ENCODE measurements around the gene MIDN. TPM values are rescaled to one million over a fixed set of nuclear protein-coding genes. Genes with fewer than 3 reads are reported as not detected.

The MIDN gene
- total RNA-seq, 1 experiment from 2014 or later, result 286 TPM

DNA sequence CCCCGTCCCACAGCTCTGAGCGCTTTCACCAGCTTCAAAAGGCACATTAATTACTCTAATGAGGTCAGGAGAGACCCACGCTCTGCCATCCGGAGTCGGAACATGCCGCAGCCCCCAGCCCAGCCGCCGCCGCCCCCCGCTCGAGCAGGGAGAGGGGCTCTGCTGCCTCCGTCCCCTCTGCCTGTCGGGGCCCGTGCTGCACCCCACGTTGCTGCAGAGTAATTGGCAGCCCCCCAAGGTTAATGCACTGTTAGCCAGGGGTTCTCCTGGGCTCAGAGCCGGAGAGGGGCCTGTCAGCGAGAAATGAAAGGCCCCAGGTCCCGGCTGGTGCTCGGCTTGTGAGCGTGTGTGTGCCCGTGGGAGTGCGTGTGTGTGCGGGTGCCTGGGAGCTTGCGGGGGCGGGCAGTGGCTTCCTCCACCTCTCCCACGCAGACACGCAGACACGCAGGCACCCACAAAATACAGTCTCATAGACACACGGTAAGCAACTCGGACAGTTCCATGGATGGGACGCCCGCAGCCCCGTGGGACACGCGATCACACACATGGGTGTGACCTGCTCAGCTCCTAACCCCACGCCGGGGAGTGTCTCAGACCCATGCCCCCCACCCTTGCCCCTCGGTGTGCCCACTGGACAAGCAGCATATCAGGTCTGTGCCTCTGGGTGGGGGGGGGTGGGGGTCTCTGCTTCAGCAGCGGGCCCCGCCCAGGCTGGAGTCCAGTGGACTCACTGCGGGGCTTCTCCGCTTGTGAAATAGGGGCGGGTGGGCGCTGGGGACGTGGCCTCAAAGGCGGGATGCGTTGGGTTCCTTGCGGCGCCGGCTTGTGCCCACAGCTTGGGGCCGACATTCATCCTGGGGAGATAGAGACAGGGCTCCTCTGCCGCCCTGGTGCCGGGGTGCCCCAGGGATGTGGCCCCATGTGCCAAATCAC is 32.5 kb downstream of the MIDN start:
- no peak overlapping the region for H3K23ac ChIP-seq (ENCODE audit: insufficient read length, low read depth, low read length)
- no peak overlapping the region for H2AK5ac ChIP-seq (ENCODE audit: insufficient read length, low read length)
- no peak overlapping the region for H3T11ph ChIP-seq (ENCODE audit: low read length)
- H3K27ac ChIP-seq (ENCODE audit: insufficient read length, low read depth, low read length), result no peak overlapping the region
- H4K8ac ChIP-seq (replicated peaks; ENCODE audit: insufficient read length, low read depth, low read length), result no peak overlapping the region
- H3K79me2 ChIP-seq (ENCODE audit: insufficient read depth, low read length), result no peaks in the 10 kb centered on the region
- H2BK20ac ChIP-seq (ENCODE audit: low read depth, low read length, poor library complexity, severe bottlenecking), result no peak overlapping the region
- TF ChIP-seq, protein P1, sequence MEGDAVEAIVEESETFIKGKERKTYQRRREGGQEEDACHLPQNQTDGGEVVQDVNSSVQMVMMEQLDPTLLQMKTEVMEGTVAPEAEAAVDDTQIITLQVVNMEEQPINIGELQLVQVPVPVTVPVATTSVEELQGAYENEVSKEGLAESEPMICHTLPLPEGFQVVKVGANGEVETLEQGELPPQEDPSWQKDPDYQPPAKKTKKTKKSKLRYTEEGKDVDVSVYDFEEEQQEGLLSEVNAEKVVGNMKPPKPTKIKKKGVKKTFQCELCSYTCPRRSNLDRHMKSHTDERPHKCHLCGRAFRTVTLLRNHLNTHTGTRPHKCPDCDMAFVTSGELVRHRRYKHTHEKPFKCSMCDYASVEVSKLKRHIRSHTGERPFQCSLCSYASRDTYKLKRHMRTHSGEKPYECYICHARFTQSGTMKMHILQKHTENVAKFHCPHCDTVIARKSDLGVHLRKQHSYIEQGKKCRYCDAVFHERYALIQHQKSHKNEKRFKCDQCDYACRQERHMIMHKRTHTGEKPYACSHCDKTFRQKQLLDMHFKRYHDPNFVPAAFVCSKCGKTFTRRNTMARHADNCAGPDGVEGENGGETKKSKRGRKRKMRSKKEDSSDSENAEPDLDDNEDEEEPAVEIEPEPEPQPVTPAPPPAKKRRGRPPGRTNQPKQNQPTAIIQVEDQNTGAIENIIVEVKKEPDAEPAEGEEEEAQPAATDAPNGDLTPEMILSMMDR (conservative IDR thresholded peaks at IDR 0.05), result no peak
- no peaks in the 10 kb centered on the region for H3K27me3 ChIP-seq (ENCODE audit: insufficient read depth, low read length)
- 0 out of 5 replicates have a peak overlapping the region, but pooled peaks of 1 of the 2 experiments have one; percentile 33 for H3K4me3 Mint-ChIP-seq
- H3K27me3 Mint-ChIP-seq (ENCODE audit: low read depth), result peaks cover 13% of the 10 kb centered on the region
- DNase-seq, result no peak
- H2BK5ac ChIP-seq (ENCODE audit: insufficient read length, low read length), result no peak overlapping the region
- no peak overlapping the region for H3K18ac ChIP-seq (ENCODE audit: insufficient read length, low read depth, low read length)
- H2BK15ac ChIP-seq (ENCODE audit: low read depth, low read length), result no peak overlapping the region
- no peaks in the 10 kb centered on the region for H4K20me1 ChIP-seq (ENCODE audit: control insufficient read depth, insufficient read depth, insufficient read length)
- H3K79me1 ChIP-seq (ENCODE audit: insufficient read depth, low read depth, low read length, poor library complexity, severe bottlenecking), result no peaks in the 10 kb centered on the region
- peaks cover 15 to 23% of the 10 kb centered on the region in 2 experiments for H3K4me1 Mint-ChIP-seq
- H3K9me3 Mint-ChIP-seq, result no peaks in the 10 kb centered on the region
- no peaks in the 10 kb centered on the region for H3K9me3 ChIP-seq (ENCODE audit: control insufficient read depth, low read depth, low read length)
- H3K23me2 ChIP-seq (ENCODE audit: insufficient read length, low read depth, low read length, poor library complexity, severe bottlenecking), result peaks cover 4% of the 10 kb centered on the region
- H3K14ac ChIP-seq (ENCODE audit: insufficient read depth, low read length), result no peak overlapping the region
- peak overlapping the region in 1 of 3 experiments; percentile 45; a peak in 1 of 7 replicates for H3K27ac Mint-ChIP-seq
- no peak overlapping the region for H3K9ac ChIP-seq (ENCODE audit: extremely low read depth, insufficient read length, low read length)
- H4K5ac ChIP-seq (ENCODE audit: insufficient read length, low read depth, low read length), result no peak overlapping the region
- no peak overlapping the region for H4K91ac ChIP-seq (ENCODE audit: insufficient read length, low read depth, low read length)
- peaks cover 0 to 34% (median 13%) of the 10 kb centered on the region in 3 experiments; a peak in 5 of 7 replicates for H3K36me3 Mint-ChIP-seq (ENCODE audit: insufficient read depth in 1 of 3, low read depth in 3 of 3)
- no peak overlapping the region for H3K4me2 ChIP-seq (ENCODE audit: insufficient read depth, insufficient read length, low read length)
- no CpG with 5 or more reads among the region's 53 CpGs for WGBS (ENCODE audit: extremely low coverage, insufficient read length, low lambda C conversion rate)
- H2BK120ac ChIP-seq (ENCODE audit: low read depth, low read length, poor library complexity, severe bottlenecking), result no peak overlapping the region
- no peak overlapping the region for H3K4ac ChIP-seq (ENCODE audit: low read depth, low read length)
- no peak overlapping the region for H2AFZ ChIP-seq (ENCODE audit: low read length)
- H3K4me1 ChIP-seq (ENCODE audit: insufficient read depth, low read length), result no peaks in the 10 kb centered on the region
- H2BK12ac ChIP-seq (ENCODE audit: insufficient read length, low read depth, low read length), result no peak overlapping the region
- H3K56ac ChIP-seq (ENCODE audit: insufficient read length, low read depth, low read length), result no peak overlapping the region

All from H9 (cell line).